GM18502 (cell line): ENCODE results near the gene TUNAR.

Source experiments
- ATAC-seq: cut with Tn5 transposase; IDR thresholded peaks from one replicate; pipeline ENCODE4 v1.9.1; 2021; ENCODE audit warnings: mild to moderate bottlenecking; ENCODE audit not compliant: unreplicated experiment, poor library complexity

Gene TUNAR

GRCh38 chr14:95906591-95906990 lies 30.0 kb downstream of the TUNAR start:
- ATAC-seq: no peak

- ATAC-seq: no peak
These were observed 34.0 kb downstream of the TUNAR start for GRCh38 chr14:95910628-95911027.

GRCh38 chr14:95911456-95911855 lies 34.8 kb downstream of the TUNAR start:
- no peak for ATAC-seq

- no peak for ATAC-seq
These were observed 38.7 kb downstream of the TUNAR start for GRCh38 chr14:95915330-95915729.

GRCh38 chr14:95918466-95918865 lies 41.8 kb downstream of the TUNAR start:
- no peak for ATAC-seq

- ATAC-seq: no peak
These were observed 44.3 kb downstream of the TUNAR start for GRCh38 chr14:95920769-95921438.

- ATAC-seq: no peak
These were observed 45.4 kb downstream of the TUNAR start for GRCh38 chr14:95922080-95922479.

GRCh38 chr14:95928751-95929150 lies 52.1 kb downstream of the TUNAR start:
- no peak for ATAC-seq

GRCh38 chr14:95931384-95931783 lies 54.8 kb downstream of the TUNAR start:
- ATAC-seq: no peak

- ATAC-seq: no peak
These were observed 58.7 kb downstream of the TUNAR start for GRCh38 chr14:95935228-95935822.

- no peak for ATAC-seq
These were observed 59.4 kb downstream of the TUNAR start for GRCh38 chr14:95936041-95936440.

- ATAC-seq: no peak
These were observed 62.7 kb downstream of the TUNAR start for GRCh38 chr14:95939335-95939734.

- ATAC-seq: no peak
These were observed 65.3 kb downstream of the TUNAR start for GRCh38 chr14:95941897-95942296.

GRCh38 chr14:95943699-95944098 lies 67.1 kb downstream of the TUNAR start:
- ATAC-seq: no peak

- no peak for ATAC-seq
These were observed 67.8 kb downstream of the TUNAR start for GRCh38 chr14:95944462-95944861.

GRCh38 chr14:95946867-95947266 lies 70.2 kb downstream of the TUNAR start:
- ATAC-seq: no peak

GRCh38 chr14:95948558-95948981 lies 71.9 kb downstream of the TUNAR start:
- no peak for ATAC-seq

GRCh38 chr14:95951359-95951758 lies 74.7 kb downstream of the TUNAR start:
- ATAC-seq: no peak

- ATAC-seq: no peak
These were observed 76.6 kb downstream of the TUNAR start for GRCh38 chr14:95953111-95953724.

GRCh38 chr14:95956601-95957460 lies 80.2 kb downstream of the TUNAR start:
- no peak for ATAC-seq

GRCh38 chr14:95958105-95958504 lies 81.5 kb downstream of the TUNAR start:
- no peak for ATAC-seq
